GM12801 (cell line): ENCODE data around the gene TXNDC8.

Experiments used
- TF ChIP-seq, protein P1 (sequence below): IDR thresholded peaks from one replicate; pipeline ENCODE4 v1.5.1; 2011; ENCODE audit warnings: control low read depth; ENCODE audit not compliant: insufficient read length; ENCODE audit errors: extremely low read depth

The TXNDC8 gene

GRCh38 chr9:110337727-110338126, at the start of gene TXNDC8:
Gene TXNDC8, minus strand, starts transcription at chr9:110337863.
- TF ChIP-seq, protein P1, sequence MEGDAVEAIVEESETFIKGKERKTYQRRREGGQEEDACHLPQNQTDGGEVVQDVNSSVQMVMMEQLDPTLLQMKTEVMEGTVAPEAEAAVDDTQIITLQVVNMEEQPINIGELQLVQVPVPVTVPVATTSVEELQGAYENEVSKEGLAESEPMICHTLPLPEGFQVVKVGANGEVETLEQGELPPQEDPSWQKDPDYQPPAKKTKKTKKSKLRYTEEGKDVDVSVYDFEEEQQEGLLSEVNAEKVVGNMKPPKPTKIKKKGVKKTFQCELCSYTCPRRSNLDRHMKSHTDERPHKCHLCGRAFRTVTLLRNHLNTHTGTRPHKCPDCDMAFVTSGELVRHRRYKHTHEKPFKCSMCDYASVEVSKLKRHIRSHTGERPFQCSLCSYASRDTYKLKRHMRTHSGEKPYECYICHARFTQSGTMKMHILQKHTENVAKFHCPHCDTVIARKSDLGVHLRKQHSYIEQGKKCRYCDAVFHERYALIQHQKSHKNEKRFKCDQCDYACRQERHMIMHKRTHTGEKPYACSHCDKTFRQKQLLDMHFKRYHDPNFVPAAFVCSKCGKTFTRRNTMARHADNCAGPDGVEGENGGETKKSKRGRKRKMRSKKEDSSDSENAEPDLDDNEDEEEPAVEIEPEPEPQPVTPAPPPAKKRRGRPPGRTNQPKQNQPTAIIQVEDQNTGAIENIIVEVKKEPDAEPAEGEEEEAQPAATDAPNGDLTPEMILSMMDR: no peak

GRCh38 chr9:110383491-110383890, 45.8 kb upstream of the TXNDC8 start:
- TF ChIP-seq, protein P1: no peak

GRCh38 chr9:110382731-110383130, 45.1 kb upstream of the TXNDC8 start:
- TF ChIP-seq, protein P1: no peak

DNA sequence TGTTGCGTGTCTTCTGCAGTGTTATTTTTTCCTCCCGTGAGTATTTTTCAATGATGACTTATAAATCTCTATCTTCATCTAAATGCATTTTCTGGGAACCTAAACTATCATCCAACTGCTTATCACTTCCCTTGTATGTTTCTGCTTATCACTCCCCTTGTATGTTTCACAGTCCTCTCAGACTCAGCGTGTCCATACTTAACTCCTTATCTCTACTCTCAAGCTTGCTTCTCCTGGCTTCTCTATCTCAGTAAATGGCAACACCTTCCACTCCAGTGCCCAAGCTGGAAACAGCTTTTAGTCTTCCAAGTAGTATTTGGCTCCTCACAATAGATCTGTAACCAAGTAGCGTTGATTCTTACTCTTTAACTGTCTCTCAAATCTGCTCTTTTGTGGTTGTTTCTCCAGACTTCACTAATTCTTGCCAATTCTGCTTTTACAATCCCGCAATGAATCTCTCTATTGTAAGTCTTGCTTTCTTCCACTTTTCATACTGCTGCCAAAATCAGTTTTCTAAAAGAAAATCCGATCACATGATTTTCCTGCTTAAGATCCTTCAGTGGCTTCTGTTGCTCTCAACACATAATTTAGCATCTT, 33.8 kb upstream of the TXNDC8 start:
- TF ChIP-seq, protein P1: no peak

GRCh38 chr9:110370315-110370714, 32.7 kb upstream of the TXNDC8 start:
- TF ChIP-seq, protein P1: no peak

DNA sequence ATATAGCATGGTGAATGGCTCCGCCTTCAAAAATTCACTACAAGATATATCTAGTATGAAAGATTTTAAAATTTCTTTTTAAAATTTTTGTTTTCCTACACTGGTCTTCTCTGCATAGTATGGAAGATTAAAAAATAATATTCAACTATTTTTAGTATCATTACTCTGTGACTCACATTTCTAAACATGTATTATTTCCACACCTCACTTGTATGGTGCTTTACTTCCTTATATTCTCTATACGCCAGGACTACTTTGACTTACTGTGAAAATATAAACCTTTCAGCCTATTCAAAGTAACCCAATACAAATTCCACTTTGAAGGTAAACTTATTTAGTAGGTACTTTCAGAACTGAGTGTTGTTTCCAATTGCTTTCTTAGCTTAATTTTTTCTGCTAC, 26.8 kb upstream of the TXNDC8 start:
- TF ChIP-seq, protein P1: no peak

GRCh38 chr9:110357505-110357904, 19.8 kb upstream of the TXNDC8 start:
- TF ChIP-seq, protein P1: no peak
